ENCODE measurements around the gene GPHB5.

The GPHB5 gene

GRCh38 chr14:63300854-63301253 is 17.9 kb downstream of the GPHB5 start:
- Histone ChIP-seq H3K9me2 (replicated peaks; ENCODE audit: insufficient read depth, low read length) (no peaks in the 10 kb centered on the region), H3F3A (ENCODE audit: insufficient read depth, low read length) (no peaks in the 10 kb centered on the region), H3K27me3 (replicated peaks; ENCODE audit: insufficient read depth, low read length) (no peaks in the 10 kb centered on the region), H3K9ac (ENCODE audit: low read length) (no peak overlapping the region), H3K9me3 (replicated peaks; ENCODE audit: insufficient read depth, low read length) (no peaks in the 10 kb centered on the region), H3K79me2 (ENCODE audit: low read length) (no peaks in the 10 kb centered on the region), H3K4me2 (ENCODE audit: low read depth, low read length) (no peak overlapping the region), H3K4me3 (ENCODE audit: low read length) (no peak overlapping the region), H3K4me1 (ENCODE audit: low read length) (no peaks in the 10 kb centered on the region), H4K20me1 (ENCODE audit: insufficient read depth, low read length) (no peaks in the 10 kb centered on the region), H2AFZ (ENCODE audit: low read length) (no peak overlapping the region), H3K27ac (ENCODE audit: low read length) (no peak overlapping the region), H3K36me3 (replicated peaks; ENCODE audit: insufficient read depth, low read length) (no peaks in the 10 kb centered on the region)
- DNase-seq: no peak
- TF ChIP-seq CTCF (IDR thresholded peaks at IDR 0.05; ENCODE audit: low read length) (no peak), EZH2phosphoT487 (IDR thresholded peaks at IDR 0.05; ENCODE audit: low read length) (no peak), EZH2 (optimal IDR thresholded peaks at IDR 0.05; ENCODE audit: low read depth, low read length) (no peak)

GRCh38 chr14:63299351-63300110 is 19.2 kb downstream of the GPHB5 start:
- no peaks in the 10 kb centered on the region for H3F3A ChIP-seq (ENCODE audit: insufficient read depth, low read length)
- H4K20me1 ChIP-seq (ENCODE audit: insufficient read depth, low read length): no peaks in the 10 kb centered on the region
- no peak overlapping the region for H2AFZ ChIP-seq (ENCODE audit: low read length)
- H3K4me2 ChIP-seq (ENCODE audit: low read depth, low read length): no peak overlapping the region
- no peak for DNase-seq
- no peak overlapping the region for H3K9ac ChIP-seq (ENCODE audit: low read length)
- H3K9me3 ChIP-seq (replicated peaks; ENCODE audit: insufficient read depth, low read length): no peaks in the 10 kb centered on the region
- no peaks in the 10 kb centered on the region for H3K4me1 ChIP-seq (ENCODE audit: low read length)
- H3K27me3 ChIP-seq (replicated peaks; ENCODE audit: insufficient read depth, low read length): no peaks in the 10 kb centered on the region
- H3K27ac ChIP-seq (ENCODE audit: low read length): no peak overlapping the region
- no peaks in the 10 kb centered on the region for H3K9me2 ChIP-seq (replicated peaks; ENCODE audit: insufficient read depth, low read length)
- H3K36me3 ChIP-seq (replicated peaks; ENCODE audit: insufficient read depth, low read length): no peaks in the 10 kb centered on the region
- no peak overlapping the region for H3K4me3 ChIP-seq (ENCODE audit: low read length)
- no peak for TF ChIP-seq EZH2 (optimal IDR thresholded peaks at IDR 0.05; ENCODE audit: low read depth, low read length)
- TF ChIP-seq CTCF (IDR thresholded peaks at IDR 0.05; ENCODE audit: low read length): no peak
- TF ChIP-seq EZH2phosphoT487 (IDR thresholded peaks at IDR 0.05; ENCODE audit: low read length): no peak
- H3K79me2 ChIP-seq (ENCODE audit: low read length): no peaks in the 10 kb centered on the region

- Histone ChIP-seq H3K79me2 (ENCODE audit: low read length) (no peaks in the 10 kb centered on the region), H3K9me2 (replicated peaks; ENCODE audit: insufficient read depth, low read length) (no peaks in the 10 kb centered on the region), H3K27me3 (replicated peaks; ENCODE audit: insufficient read depth, low read length) (no peaks in the 10 kb centered on the region), H3K4me1 (ENCODE audit: low read length) (no peaks in the 10 kb centered on the region), H3K9me3 (replicated peaks; ENCODE audit: insufficient read depth, low read length) (no peaks in the 10 kb centered on the region), H3K4me2 (ENCODE audit: low read depth, low read length) (no peak overlapping the region), H3K4me3 (ENCODE audit: low read length) (no peak overlapping the region), H2AFZ (ENCODE audit: low read length) (no peak overlapping the region), H3K27ac (ENCODE audit: low read length) (no peak overlapping the region), H4K20me1 (ENCODE audit: insufficient read depth, low read length) (no peaks in the 10 kb centered on the region), H3K36me3 (replicated peaks; ENCODE audit: insufficient read depth, low read length) (no peaks in the 10 kb centered on the region), H3K9ac (ENCODE audit: low read length) (no peak overlapping the region), H3F3A (ENCODE audit: insufficient read depth, low read length) (no peaks in the 10 kb centered on the region)
- no peak for TF ChIP-seq EZH2 (optimal IDR thresholded peaks at IDR 0.05; ENCODE audit: low read depth, low read length)
- no peak for TF ChIP-seq EZH2phosphoT487 (IDR thresholded peaks at IDR 0.05; ENCODE audit: low read length)
- TF ChIP-seq CTCF (IDR thresholded peaks at IDR 0.05; ENCODE audit: low read length): no peak
- DNase-seq: no peak
Observed at GRCh38 chr14:63297372-63298063, 21.2 kb downstream of the GPHB5 start.
